ENCODE measurements around the gene PHLDB2.

DNA sequence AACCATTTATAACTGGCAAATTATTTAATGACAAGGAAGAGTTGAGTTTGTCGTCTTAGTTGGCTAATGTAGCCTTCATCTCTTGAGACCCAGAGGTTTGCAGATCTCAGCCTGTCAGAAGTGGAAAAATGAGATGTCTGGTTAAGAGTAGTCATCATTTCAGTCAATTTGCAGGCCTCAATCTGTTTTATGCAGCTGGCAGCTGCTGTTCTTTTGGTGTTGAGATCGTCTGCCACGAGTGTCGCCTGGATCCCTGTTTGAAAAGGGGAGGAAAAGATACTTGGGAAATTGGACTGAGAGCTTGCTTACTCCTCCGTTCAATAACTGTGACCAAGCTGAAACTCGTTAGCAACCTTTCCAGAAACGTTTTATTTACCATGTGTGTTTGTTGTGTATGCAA lies 2.3 kb downstream of the PHLDB2 start:
- TF ChIP-seq CTCF (conservative IDR thresholded peaks at IDR 0.05; ENCODE audit: low read length) (no peak), EZH2phosphoT487 (IDR thresholded peaks at IDR 0.05; ENCODE audit: borderline replicate concordance, low read depth, low read length) (no peak)

Data from OCI-LY7 (cell line).